Activated CD8-positive, alpha-beta memory T cell treated with anti-CD3 and anti-CD28 coated beads for 4 hours (primary cell): Measurements from ENCODE around the gene LHX2.

Experiments used
- DNase-seq, 2 donors: peaks; one replicate each; pipeline ENCODE4 v3.0.0-alpha.2; 2020; ENCODE audit warnings: low read depth in 2 of 2

The LHX2 gene

GRCh38 chr9:124032247-124032646 lies 20.7 kb downstream of the LHX2 start:
- no peak for DNase-seq

- no peak for DNase-seq
Observed at GRCh38 chr9:124033348-124033747, 21.8 kb downstream of the LHX2 start.

DNA sequence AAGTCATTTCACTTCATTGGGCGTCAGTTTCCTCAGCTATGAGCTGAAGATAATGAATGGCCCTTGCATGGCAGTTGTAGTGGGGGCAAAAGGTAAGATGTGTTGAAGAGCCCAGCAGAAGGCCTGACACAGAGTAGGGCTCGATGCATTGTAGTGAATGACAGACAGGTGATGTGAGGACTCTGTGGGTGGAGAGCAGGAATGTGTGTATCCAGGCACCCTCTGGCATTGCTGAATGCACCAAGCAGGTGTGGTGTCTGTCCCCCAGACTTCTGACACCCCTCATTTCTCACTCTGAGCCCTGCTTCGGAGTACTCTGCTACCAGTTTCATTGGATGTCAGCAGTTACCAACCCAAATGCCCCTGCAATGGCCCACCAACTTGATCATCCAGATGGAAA lies 22.4 kb downstream of the LHX2 start:
- no peak for DNase-seq

DNA sequence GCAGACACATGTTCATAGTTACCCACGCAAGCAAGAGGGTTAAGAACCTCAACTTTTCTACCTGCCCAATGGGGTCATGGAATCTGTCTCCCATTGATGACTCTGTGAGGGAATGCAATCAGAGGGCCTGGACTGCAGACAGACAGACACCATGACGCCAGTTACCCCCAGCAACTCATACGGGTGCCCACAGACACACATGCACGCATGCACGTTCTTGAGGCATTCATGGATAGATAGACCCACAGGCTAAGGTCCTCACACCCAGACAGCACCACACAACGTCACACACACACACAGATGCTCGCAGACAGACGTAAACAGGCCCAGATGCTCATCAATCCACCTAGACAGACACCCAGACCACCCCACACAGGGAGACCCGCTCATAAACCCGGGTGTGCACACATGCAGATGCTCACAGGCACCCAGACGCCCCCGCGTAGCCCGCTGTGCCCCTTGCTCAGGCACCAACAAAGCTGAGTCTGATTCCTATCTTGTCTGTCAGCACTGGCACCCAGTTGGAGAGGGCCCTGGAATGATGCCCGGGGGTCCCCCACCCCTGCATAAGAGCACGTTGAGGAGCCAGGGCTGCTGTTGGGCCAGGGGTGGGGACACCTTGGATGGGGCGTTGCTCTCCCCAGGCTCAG lies 23.6 kb downstream of the LHX2 start:
- no peak for DNase-seq

DNA sequence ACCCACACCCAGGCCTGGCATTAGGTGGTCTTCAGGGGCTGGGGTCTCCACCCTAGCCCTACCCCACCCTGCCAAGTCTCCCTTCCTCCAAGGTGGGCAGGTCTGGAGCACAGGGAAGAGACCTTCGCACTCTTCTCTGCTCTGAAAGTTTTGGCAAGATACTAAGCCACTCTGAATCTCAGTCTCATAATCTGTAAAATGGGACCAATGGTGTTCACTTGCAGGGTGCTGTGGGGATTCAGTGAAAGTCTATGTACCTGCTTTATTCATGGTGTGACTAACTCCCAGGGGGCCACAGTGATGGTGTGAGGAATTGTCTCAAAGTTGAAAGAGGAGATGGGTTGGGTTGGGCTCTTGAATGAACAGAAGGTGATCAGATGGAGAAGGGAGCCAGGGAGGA lies 25.0 kb downstream of the LHX2 start:
- DNase-seq = no peak

DNA sequence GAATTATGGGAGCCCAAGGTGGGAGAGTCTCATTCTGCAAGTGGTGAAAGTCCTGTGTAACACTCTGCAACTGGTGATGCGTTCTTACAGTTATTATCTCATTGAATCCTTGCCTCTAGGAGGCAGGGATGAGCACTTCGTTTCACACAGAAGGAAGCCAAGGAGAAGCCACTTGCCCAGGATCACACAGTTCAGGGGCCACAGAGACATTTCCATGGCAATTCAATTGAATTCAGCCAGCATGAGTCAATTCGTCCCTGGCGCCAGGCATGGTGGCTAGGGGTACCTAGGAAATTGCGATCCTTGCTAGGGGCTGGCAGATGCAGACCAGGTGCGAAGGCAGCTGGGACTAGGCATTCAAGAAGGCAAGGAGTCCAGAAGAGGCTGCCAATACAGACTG lies 26.2 kb downstream of the LHX2 start:
- no peak for DNase-seq

- no peak for DNase-seq
Observed at GRCh38 chr9:124038239-124038638, 26.7 kb downstream of the LHX2 start.

DNA sequence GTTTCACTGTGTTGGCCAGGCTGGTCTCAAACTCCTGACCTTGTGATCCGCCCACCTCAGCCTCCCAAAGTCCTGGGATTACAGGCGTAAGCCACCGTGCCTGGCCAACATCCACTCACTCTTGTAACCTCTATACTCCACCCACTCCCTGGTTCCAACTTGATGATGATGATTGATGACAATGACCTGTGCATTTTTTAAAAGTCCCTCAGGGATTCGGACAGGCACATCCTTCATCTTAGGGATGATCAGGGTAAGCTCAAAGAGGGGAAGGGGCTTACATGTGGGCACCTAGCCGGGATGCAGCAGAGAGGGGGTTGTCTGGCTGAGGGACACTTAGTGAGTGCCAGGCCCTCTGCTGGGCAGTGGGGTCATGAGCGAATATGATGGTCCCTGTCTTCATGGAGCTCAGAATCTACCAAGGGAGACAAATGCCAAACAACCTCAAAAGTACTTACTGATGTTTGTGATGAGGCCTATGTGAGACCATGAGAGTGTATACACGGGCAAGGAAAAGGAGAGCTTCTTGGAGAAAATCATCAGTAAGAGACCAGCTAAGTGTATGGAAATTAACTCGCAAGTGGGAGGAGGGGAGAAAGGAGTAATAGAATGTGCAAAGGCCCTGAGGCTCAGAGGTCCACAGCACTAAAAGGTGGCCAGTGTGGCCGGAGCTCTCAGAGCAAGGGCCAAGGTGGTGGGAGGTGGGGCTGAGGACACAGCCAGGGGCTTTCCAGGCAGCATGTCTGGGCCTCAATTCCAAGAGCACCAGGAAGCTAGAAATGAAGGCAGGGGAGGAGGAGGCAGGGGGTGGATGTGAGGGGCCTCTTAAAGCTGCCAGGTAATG lies 27.4 kb downstream of the LHX2 start:
- no peak for DNase-seq

DNA sequence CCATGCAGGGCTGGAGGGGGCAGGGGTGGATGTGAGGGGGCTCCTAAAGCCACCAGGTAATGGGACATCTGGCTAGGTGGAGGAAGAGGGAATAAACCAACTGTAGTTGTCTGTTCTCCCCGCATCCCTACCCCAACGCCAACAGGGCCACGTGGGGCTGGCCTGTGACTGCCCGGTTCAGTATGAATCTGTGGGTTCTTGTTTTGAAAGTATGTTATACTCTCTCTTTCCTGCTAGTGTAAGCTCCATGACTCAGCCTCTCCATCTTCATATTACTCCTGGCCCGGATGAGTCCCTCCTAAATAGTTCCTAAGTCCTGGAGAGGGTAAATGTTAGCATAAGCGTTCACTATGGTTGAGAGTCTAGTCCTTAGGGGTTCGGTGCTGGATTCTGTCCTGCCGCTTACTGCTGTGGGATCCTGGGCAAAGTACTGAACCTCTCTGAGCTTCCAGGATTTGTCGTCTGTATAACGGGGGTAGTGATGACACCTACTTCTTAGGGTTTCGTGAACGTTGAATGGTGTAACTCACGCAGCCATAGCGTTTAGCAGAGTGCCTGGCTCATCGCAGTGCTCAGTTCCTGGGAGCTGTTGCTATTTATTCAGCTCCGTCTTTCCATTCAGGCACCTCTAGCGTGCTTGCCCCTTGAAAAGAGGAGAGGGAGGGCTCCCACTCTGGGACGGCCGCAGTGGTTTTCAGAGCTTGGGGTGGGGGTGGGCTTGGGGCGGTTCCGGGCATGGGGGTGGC lies 28.8 kb downstream of the LHX2 start:
- no peak for DNase-seq

DNA sequence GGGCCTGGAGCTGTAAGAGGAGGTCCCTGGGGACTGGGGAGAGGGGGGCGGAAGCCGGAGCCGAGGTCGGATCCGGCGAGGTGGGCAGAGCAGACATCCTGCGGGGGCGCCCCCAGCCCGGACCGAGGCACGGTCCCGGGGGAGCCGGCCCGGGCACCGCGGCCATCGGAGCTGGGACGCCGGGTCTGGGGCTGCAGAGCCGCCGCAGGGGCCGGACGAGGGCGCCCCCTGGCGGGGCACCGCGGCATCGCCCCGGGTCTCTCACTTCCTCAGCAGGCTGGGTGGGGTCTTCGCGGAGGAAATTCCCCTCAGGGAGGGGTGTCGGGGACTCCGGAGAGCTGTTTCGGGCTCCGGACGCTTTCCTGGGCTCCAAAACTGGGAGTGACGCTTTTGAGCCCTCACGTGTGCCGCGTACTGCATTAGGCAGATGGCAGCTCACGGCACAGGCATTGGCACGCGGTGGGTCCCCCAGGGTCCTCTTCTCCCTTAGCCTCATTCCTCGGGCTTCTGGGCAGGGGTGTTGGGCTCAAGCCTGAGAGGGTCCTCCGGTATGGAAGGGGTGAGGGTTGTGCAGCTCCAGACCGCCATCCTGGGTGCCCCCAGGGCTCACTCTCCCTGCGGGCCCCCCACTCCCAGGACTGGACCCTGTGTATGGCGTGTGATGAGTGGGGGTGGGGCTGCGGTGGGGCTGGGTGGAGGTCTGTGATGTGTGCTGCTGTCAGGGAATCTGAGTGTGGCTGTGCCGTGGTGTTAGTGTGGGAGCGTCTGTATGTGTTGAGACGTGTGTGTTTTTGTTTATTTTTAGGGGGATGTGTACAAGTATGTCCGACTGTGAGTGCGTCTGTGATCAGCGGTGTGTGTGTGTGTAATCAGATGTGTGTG lies 29.6 kb downstream of the LHX2 start:
- peak in 1 of 2 donors; percentile 12 for DNase-seq

DNA sequence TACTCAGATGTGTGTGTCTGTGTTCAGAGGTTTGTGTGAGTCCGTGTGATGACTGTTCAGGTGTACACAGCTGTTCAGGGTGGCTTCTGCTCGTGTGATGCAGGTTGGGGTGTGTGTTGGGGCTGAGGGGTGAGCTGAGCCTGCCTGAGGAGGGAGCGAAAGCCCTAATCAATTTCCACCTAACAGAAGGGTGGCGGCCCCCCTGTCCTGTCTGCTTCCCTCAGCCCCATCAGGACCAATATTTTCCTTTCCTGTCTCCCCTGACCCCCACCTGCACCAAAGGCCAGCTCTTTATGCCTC lies 30.2 kb downstream of the LHX2 start:
- no peak for DNase-seq

DNA sequence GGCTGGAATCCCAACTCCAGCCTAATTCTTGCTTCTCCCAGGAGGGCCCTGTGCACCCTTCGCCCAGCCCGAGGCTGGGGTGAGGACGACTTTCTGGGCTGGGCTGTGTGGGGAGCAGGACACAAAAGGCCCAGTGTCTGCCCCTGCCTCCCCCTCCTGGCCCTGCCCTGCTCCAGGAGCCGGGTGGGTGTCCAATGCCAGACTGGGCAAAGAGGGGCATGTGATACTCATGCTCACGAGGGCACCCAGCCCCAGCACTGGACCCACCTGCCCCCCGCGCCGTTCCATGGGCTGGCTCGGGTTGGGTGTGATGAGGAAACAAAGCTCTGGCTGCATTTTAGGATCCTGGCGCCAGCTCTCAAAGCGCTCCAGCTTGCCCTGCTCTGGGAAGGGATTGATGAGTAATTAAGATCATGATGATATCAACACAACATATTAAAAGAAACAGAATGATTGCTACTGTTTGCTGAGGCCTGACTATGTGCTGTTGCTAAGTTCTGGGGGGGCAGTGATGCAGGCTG lies 30.7 kb downstream of the LHX2 start:
- no peak for DNase-seq

DNA sequence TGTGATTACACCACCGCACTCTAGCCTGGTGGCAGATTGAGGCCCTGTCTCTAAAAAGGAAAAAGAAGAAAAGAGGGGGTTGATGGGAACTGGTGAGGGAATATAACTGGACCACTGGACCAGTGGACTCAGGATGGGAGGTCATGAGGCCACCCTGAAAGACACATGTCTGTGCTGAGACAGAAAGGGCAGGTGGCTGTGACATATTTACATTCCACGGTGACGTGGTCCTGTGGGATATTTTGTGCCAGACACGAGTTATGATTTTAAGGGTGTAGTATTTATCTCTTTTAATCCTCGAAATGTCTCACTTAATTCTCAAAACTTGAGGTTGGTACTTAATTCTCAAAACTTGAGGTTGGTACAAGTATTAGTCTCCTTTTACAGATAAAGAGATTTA lies 32.9 kb downstream of the LHX2 start:
- no peak for DNase-seq

GRCh38 chr9:124045076-124045829 lies 33.7 kb downstream of the LHX2 start:
- DNase-seq = no peak

DNA sequence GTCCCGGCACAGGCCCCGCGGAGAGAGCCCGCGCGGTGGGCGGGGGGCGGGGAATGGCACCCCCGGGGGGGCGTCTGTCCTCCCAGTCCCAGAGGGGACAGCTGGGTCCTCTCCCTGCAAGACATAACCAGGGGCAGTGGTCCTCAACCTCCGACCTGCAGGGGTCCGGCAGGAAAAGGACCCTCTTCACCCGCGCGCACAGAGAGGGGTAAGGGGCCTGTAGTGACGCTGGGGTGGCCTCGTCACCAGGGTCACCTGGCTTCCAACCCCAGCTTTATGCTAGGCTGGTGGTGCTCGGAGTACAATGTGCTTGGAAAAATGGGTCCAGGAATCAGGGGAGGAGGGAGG lies 34.2 kb downstream of the LHX2 start:
- DNase-seq = no peak

GRCh38 chr9:124046189-124046588 lies 34.6 kb downstream of the LHX2 start:
- no peak for DNase-seq

GRCh38 chr9:124047251-124047672 lies 35.7 kb downstream of the LHX2 start:
- DNase-seq = no peak

DNA sequence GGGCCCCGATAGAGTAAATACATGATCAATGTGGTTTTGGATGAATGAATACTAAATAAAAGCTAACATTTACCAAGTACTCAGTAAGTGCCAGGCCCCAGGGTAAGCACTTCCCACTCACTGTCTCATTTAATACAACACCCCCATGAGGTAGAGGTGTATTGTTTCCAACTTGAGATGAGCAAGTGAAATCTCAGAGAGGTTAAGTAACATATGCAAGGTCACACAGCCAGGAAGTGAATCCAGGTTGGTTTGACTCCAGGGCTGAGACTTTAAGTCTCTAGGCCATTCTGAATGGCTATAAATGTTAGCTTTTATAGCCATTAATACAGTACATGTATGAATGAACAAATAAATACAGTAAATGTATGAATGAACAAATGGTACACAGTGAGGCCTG lies 39.4 kb downstream of the LHX2 start:
- DNase-seq = no peak

DNA sequence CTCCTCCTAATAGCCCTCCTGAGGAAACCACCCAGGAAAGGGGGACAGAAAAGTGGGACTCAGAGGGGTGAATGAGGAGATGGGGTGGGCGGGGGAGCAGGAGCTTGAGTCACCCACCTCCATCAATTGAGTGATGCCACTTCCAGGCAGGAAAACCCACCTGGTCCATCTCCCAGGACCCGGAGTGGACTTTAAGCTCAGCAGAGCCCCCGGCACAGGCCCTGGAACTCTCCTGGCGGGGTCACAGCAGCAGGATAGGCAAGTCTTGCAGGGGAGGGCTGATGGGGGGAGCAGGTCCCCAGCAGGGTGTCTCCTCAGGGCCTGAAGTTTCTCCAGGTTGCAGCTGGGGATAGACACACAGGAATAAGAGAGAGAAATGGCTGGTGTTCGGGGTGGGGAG lies 40.8 kb downstream of the LHX2 start:
- no peak for DNase-seq

- no peak for DNase-seq
Observed at GRCh38 chr9:124054582-124055227, 43.1 kb downstream of the LHX2 start.
